Calu3 (cell line): ENCODE measurements around the gene TMTC4. TPM values are rescaled to one million over a fixed set of nuclear protein-coding genes. Genes with fewer than 3 reads are reported as not detected.
A peak's percentile ranks its signal among the peaks of the same experiment; 100 is the strongest.

Experiments
- BruUV-seq: library from RNA; stranded (reverse); fragments of 400-500 nt; replicated peaks from 2 replicates; lab custom pipeline; 2021; lab: Mats Ljungman, UMichigan
- CTCF ChIA-PET: fragments of 300-600 bp; sonication (Branson Sonifier 250); formaldehyde crosslinking; loops from one replicate; lab custom pipeline; 2022; ENCODE audit warnings: antibody characterized with exemption; lab: Charles Lee
- DNase-seq: peaks from one replicate; pipeline ENCODE4 v3.0.0; 2022
- H3K27ac Mint-ChIP-seq: one replicate; pipeline ENCODE4 v1.8.0; 2022; ENCODE audit warnings: mixed read lengths; ENCODE audit not compliant: unreplicated experiment
- H3K27me3 Mint-ChIP-seq: one replicate; pipeline ENCODE4 v1.8.0; 2022; ENCODE audit warnings: mixed read lengths; ENCODE audit not compliant: unreplicated experiment
- H3K36me3 Mint-ChIP-seq: one replicate; pipeline ENCODE4 v1.8.0; 2022; ENCODE audit warnings: mild to moderate bottlenecking, moderate library complexity, mixed read lengths; ENCODE audit not compliant: insufficient read depth, unreplicated experiment
- H3K4me1 Mint-ChIP-seq: one replicate; pipeline ENCODE4 v1.8.0; 2022; ENCODE audit warnings: mild to moderate bottlenecking, low read depth, mixed read lengths; ENCODE audit not compliant: unreplicated experiment
- H3K4me3 Mint-ChIP-seq: one replicate; pipeline ENCODE4 v1.8.0; 2022; ENCODE audit warnings: mild to moderate bottlenecking, low read depth, moderate library complexity, mixed read lengths; ENCODE audit not compliant: unreplicated experiment
- H3K9me3 Mint-ChIP-seq: one replicate; pipeline ENCODE4 v1.8.0; 2022; ENCODE audit warnings: low read depth, mixed read lengths; ENCODE audit not compliant: unreplicated experiment
- intact Hi-C: fragments of 100-400 bp; cut with micrococcal nuclease; formaldehyde crosslinking; loops from one replicate; pipeline ENCODE4 v1.10.0; 2022; ENCODE audit not compliant: unreplicated experiment
- total RNA-seq: library from RNA; stranded (reverse); gene quantifications from 2 replicates; pipeline ENCODE4 v1.2.3, GENCODE V29; 2022
- TF ChIP-seq, protein P1 (sequence below): fragments of 200-600 bp; IDR thresholded peaks from one replicate; pipeline ENCODE4 v1.8.0; 2022; ENCODE audit warnings: antibody characterized with exemption; ENCODE audit not compliant: unreplicated experiment

TMTC4 gene
- total RNA-seq, 1 experiment from 2014 or later = 8.2 TPM

DNA sequence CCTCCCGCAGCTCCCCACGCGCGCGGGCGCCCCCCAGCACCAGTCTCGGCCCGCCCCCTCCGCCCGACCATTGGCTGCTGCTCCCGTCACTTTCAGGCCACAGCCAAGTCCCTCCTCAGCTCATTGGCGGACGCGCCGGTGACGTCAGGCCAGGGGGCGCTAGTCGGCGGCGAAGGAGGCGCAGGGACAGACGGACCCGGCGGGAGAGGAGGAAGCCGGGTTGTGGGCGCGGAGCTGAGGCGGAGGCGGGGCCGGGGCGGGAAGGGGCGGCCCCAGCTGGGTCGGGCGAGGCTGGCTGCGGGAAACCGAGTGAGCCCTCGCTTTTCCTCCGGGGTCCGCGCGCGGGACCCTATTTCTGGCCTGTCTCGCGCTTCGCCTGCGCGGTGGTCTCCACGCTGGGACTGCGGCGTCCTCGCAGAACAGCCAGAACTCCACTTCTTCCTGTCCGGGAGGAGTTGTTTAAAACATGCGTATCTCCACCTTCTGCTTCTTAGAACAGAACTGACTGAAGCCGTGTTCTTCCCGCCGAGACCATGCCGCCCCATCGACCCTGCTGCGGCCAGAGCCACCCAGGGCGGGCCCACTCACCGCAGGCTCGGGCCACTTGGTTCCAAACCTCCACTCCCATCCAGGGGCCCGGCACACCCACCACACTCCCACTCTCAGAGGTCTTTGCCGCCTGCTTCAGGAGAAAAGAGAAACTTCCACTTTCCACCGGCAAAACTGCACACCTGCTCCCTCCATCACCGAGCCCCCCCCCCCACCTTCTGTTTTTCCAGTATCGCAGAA is 471 bp upstream of the TMTC4 start:
- intact Hi-C loops = no loop called here
- Mint-ChIP-seq H3K9me3 (no peaks in the 10 kb centered on the region), H3K27ac (peak overlapping the region; percentile 33), H3K27me3 (peaks cover 13% of the 10 kb centered on the region), H3K4me3 (peak overlapping the region; percentile 74), H3K4me1 (peaks cover 8% of the 10 kb centered on the region), H3K36me3 (peaks cover 14% of the 10 kb centered on the region)
- CTCF ChIA-PET = no interaction called here
- TF ChIP-seq, protein P1, sequence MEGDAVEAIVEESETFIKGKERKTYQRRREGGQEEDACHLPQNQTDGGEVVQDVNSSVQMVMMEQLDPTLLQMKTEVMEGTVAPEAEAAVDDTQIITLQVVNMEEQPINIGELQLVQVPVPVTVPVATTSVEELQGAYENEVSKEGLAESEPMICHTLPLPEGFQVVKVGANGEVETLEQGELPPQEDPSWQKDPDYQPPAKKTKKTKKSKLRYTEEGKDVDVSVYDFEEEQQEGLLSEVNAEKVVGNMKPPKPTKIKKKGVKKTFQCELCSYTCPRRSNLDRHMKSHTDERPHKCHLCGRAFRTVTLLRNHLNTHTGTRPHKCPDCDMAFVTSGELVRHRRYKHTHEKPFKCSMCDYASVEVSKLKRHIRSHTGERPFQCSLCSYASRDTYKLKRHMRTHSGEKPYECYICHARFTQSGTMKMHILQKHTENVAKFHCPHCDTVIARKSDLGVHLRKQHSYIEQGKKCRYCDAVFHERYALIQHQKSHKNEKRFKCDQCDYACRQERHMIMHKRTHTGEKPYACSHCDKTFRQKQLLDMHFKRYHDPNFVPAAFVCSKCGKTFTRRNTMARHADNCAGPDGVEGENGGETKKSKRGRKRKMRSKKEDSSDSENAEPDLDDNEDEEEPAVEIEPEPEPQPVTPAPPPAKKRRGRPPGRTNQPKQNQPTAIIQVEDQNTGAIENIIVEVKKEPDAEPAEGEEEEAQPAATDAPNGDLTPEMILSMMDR = no peak
- peak; percentile 90 for DNase-seq
- BruUV-seq = no TSS peak

DNA sequence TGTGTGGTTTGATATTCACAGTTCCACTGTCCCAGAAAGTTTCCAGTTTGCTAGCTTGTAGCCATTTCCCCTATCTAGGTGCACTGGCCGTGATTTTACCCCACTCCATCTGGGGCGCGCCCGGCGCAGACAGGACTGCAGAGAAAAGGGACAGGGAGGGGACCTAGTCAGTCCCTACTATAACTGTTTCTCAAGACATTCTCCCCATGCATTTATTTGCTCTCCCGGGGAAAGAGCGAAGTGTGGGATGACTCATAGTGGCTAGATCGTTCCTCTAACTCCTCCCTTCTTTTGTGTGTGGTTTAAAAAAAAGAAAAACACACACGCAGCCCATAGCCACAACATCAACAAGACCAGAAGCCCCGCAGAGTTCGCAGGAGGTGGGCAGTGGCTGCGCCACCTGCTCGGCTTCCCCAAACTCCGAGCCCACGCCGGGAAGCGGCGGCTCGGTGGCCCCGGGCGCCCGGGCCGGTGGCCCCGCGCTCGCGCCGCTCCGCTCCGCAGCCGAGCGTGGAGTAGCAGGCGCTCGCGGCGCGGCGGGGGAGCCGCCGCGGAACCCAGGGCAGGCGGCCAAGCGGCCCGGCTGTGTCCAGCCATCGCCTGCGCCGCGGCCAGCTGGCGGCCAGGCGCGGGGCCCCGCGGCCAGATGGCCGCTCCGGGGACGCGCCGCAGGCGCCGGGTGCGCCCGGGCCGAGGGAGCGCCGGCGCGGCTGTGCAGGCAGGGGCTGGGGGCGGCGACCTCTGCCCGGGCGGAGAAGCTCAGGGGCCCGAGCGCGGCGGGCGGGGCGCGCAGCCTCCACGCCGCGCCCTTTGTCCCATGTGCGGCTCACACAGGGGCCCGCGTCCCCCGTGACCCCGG is 653 bp downstream of the TMTC4 start:
- TF ChIP-seq, protein P1 = no peak
- Mint-ChIP-seq H3K9me3 (no peaks in the 10 kb centered on the region), H3K27me3 (peaks cover 13% of the 10 kb centered on the region), H3K4me1 (peaks cover 8% of the 10 kb centered on the region), H3K27ac (peak overlapping the region; percentile 58), H3K4me3 (peak overlapping the region; percentile 70), H3K36me3 (peaks cover 14% of the 10 kb centered on the region)
- DNase-seq = peak; percentile 4
- intact Hi-C loops = no loop called here
- BruUV-seq = no TSS peak
- CTCF ChIA-PET = no interaction called here

DNA sequence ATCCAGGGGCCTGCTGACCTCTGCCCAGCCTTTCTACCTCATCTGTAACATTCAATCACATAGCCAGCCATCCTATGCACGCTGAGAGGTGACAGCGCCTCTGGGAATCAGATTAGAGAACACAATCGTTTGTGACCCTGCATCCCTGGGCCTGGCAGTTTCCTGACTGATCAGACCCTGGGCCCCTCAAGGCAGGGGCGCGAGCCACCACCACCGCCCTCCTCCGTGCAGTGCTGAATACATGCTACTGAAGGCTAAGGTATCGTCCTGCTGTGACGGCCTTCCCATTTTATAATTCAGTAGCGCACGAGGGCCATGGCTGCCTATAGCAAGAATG is 1.3 kb downstream of the TMTC4 start:
- no TSS peak for BruUV-seq
- H3K4me1 Mint-ChIP-seq = peaks cover 8% of the 10 kb centered on the region
- H3K27ac Mint-ChIP-seq = no peak overlapping the region
- peaks cover 13% of the 10 kb centered on the region for H3K27me3 Mint-ChIP-seq
- no peaks in the 10 kb centered on the region for H3K9me3 Mint-ChIP-seq
- peak overlapping the region; percentile 70 for H3K4me3 Mint-ChIP-seq
- CTCF ChIA-PET = no interaction called here
- peaks cover 14% of the 10 kb centered on the region for H3K36me3 Mint-ChIP-seq
- no peak for DNase-seq
- TF ChIP-seq, protein P1 = no peak
- intact Hi-C loops = no loop called here

DNA sequence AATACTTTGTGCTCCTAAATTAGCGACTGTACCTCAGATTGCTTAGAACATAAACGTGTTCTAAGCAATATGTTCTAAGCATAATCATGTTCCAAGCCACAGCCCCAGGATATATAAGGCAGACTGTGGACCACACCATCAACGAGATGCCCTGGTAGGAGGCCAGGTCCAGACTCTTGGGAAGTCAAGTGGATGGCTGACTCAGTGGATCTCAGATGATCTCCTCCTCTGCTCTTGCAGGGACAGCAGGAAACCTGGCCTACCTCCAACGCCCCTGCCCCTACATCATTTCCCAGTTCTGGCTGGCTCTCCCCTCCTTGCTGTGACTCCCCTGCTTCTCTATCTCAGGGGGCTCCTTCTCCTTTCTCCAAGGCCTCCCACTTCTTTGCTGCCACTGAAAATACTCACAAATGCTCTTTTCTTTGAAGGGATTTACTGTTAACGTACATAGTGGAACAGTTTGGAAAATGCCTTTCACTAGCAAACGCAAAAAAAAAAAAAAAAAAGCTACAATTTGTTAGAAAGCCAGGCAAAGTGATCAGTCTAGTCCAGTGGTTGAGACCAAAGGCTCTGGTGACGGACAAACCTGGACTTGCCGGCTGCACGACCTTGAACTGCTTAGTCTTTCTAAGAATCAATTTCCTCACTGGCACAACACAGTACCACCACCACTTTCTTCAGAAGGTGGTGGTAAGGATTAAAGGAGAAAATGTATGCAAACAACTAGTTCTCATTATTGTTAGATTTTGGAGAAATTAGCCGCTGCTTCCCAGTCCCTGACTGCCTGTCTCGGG is 3.0 kb downstream of the TMTC4 start:
- Mint-ChIP-seq H3K4me1 (peaks cover 8% of the 10 kb centered on the region), H3K27me3 (peaks cover 12% of the 10 kb centered on the region), H3K9me3 (no peaks in the 10 kb centered on the region), H3K27ac (no peak overlapping the region), H3K36me3 (peaks cover 14% of the 10 kb centered on the region), H3K4me3 (no peak overlapping the region)
- CTCF ChIA-PET = no interaction called here
- BruUV-seq = no TSS peak
- intact Hi-C loops = no loop called here
- DNase-seq = no peak
- TF ChIP-seq, protein P1 = no peak
